ENCODE data around the gene GRM3.

Gene GRM3

DNA sequence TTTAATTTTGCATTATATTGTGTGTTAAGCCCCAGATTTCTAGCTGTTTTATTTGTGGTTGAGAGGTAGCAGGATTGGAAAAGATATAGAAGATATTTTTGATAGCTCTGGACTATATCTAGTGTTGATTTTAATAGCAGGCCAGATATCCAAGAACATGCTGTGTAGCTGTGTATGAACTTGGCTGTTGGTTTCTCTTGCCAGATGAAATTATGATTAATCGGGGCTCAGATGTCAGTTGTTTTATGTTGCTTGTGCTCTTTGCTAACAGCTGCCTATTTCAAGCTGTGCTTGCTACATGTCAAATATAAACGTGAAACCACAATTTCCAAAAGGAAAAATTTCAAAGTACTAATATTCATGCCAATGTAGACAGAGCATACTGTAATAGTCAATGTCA is 141.1 kb downstream of the GRM3 start:
- in situ Hi-C loops (cut with MboI; ENCODE audit: low sequenced_read_pairs), result no loop called here

DNA sequence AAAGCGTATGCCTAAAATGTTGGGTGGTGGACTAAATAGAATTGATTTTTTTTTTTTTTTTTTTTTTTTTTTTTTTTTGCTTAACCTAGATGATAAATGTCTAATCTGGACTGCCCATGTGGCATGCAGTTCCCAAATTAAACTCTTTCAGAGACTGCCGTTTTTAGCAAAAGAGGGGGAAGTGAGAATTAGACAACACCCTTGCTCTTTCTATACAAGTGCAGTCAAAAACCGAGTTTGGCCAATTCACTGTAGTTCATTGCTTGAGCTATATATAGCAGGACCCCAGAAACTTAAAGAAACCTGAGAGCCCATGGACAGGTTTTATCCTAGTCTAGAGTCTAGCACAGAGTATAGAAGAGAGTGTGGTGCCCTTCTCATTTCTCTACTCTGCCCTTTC is 141.9 kb downstream of the GRM3 start:
- in situ Hi-C loops (cut with MboI; ENCODE audit: low sequenced_read_pairs), result no loop called here

DNA sequence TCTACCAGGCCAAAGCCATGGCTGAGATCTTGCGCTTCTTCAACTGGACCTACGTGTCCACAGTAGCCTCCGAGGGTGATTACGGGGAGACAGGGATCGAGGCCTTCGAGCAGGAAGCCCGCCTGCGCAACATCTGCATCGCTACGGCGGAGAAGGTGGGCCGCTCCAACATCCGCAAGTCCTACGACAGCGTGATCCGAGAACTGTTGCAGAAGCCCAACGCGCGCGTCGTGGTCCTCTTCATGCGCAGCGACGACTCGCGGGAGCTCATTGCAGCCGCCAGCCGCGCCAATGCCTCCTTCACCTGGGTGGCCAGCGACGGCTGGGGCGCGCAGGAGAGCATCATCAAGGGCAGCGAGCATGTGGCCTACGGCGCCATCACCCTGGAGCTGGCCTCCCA is 142.7 kb downstream of the GRM3 start:
- in situ Hi-C loops (cut with MboI; ENCODE audit: low sequenced_read_pairs), result no loop called here

DNA sequence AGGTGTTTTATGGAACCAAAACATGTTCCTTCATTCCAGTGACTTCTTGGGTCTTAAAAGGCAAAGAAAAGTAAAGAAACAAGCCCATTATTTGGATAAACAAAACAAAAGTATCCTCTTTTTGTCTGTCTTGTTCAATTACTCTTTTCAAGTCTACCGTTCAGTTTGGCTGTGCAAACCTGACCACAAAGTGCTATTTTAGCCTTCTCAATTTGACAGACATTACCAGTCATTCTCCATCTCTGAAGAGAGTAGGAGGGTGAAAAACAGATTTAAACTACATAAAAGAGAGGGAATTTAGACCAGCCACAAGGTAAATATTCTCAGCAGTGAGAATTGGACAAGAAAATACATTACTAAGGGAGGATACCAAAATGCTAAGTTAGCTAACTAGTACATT is 145.2 kb downstream of the GRM3 start:
- in situ Hi-C loops (cut with MboI; ENCODE audit: low sequenced_read_pairs), result no loop called here

DNA sequence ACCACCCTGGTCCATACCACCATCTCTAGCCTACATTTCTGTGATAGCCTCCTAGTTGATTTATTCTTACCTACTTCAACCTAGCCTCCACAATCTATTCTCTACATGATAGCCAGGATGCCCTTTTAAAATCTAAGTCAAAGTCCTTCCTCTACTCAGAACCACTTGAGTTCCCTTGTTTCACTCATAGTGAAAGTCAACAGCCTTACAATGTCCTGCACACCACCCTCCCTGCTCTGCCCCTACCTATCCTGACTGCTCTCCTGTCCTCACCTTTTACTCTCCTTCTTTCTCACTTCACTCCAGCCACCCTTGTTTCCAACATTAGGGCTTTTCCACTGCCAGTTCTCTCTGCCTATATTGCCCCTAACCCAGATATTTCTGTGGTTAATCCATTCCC is 146.7 kb downstream of the GRM3 start:
- in situ Hi-C loops (cut with MboI; ENCODE audit: low sequenced_read_pairs), result no loop called here

DNA sequence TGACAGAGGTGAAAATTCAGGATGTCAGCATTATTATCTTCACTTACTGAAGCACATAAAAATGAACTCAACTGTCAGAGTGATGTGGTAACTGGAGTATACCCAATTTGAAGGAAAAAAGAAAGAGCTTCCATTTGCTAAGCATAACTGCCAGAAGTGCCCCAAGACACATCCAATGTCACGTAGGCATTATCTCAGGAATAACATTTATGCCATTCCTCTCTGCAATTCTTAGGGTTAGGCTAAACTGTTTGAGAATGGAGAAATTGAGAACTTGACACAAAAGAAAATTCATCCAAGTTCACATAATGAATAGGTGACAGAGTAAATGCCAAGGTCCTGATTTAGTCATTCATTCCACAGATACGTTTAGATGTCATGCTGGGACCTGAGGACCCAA is 148.6 kb downstream of the GRM3 start:
- in situ Hi-C loops (cut with MboI; ENCODE audit: low sequenced_read_pairs), result no loop called here

DNA sequence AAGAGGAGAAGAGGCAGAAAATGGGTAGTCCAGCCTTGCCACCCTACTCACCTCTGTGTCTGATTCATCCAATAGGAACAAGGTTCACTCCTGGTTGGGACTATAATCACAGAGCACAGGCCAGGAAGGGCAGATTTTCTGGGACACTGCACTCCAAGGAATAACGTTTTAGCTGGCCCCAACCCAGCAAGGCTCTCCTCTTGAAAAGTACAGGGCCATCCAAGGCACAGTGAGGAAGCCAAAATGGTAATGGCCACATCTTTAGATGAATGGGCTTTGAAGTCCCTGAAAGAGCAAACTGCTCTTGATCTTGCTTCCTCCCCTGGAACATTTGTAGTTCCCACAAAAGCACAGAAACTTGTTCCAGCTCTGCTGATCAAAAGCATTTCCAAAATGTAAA is 149.4 kb downstream of the GRM3 start:
- in situ Hi-C loops (cut with MboI; ENCODE audit: low sequenced_read_pairs), result no loop called here

DNA sequence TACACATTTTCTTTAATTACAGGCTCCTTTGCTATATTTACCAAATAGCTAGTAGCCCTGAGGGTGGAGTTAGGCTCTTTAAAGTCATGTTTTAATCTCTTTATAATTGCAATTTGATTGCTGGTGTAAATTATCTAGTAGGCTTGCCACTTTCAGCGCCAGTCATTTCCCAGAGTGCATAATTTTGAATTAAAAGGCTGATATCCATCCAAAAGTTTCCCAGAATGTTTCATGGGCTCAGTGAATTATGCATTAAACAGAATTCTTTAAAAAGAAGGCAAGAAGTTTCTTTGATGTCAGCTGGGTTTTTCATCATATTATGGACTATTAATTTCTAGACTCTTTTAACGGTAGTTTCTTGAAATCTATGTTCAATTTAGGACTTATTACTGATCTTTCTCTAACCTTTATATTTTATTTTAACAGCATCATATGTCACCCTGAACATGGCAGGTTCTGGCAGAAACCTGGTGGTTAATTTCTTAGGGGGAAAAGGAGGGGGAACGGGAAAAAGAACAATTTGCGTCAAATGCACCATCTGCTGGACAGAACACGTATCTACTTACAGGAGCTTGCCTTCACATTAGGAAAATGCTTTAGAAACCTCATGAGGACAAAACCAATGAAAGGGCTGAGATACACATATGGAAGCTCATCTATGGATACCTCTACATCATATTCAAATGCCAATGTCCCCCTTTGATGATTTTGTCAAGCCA is 171.1 kb downstream of the GRM3 start:
- in situ Hi-C loops (cut with MboI; ENCODE audit: low sequenced_read_pairs), result no loop called here

DNA sequence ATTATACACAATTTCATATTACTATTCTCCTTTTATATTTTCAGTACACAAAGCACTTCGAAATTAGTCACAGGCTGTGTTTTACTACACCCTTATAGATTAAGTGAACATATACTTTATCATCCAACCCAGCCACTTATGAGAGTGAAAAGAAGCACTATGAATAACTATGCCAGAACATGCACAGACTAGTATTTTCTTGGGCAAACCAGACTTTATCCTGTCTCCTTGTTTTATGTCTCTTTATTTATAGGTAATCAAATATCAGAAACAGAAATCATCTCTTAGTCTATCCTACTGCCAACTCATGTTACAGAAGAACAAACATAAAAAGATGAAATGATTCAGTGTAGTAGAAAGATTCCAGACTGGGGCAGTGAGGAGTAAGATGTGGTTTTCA is 171.8 kb downstream of the GRM3 start:
- in situ Hi-C loops (cut with MboI; ENCODE audit: low sequenced_read_pairs), result no loop called here

DNA sequence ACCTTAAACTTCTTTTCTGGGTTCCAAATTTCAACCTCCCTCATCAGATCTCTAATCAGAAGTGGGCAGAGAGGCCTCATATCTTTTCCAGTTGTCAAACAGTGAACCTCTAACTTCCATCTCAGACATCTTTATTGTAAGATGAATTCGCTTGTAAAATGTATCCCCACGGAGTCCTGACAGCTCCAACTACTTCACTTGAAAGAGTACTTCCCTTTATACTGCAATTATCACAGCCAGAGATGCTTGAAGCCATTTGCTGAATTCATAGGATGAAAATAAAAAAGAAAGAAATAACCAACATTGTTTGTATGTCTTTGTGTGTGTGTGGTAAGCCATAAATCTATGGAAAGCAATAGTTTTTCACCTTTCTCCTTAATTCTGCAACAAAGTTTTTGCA is 175.2 kb downstream of the GRM3 start:
- in situ Hi-C loops (cut with MboI; ENCODE audit: low sequenced_read_pairs), result no loop called here

DNA sequence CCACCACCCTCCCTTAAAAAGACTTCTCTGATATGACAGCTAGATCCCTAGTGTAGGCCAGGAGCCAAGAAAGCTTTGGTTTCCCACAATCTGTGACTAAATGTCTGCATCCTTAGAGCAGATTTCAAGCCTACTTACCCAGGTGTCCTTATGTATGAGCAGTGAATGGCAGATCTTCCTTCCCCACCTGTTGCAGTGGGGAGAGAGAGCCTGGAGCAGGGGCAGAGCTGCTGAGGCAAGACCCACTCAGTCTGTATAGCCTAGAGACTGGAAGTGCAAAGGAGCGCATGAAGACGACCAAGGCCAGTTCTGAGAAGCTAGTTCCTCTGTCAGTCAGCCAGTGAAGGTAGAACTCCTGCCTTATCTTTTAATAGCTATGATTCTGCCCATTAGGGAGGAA is 180.1 kb downstream of the GRM3 start:
- in situ Hi-C loops (cut with MboI; ENCODE audit: low sequenced_read_pairs), result no loop called here

DNA sequence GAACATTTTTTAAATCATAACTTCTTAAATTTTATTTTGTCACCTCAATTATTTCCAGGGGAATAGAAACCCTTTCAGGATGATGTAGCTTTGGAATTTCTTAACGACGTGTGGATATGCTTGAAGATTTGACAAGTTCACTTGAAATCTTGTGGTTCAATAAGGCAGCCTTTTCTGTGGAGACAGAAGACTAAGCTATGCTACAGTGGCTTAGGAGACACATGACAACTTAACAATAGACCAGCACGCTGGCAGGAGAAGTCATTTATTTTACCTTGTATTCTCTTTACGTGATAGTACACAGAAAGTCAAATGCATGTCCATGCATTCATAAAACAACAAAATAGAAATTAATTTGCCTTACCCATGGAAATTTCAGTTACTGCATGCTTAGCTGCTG is 181.6 kb downstream of the GRM3 start:
- in situ Hi-C loops (cut with MboI; ENCODE audit: low sequenced_read_pairs), result no loop called here

DNA sequence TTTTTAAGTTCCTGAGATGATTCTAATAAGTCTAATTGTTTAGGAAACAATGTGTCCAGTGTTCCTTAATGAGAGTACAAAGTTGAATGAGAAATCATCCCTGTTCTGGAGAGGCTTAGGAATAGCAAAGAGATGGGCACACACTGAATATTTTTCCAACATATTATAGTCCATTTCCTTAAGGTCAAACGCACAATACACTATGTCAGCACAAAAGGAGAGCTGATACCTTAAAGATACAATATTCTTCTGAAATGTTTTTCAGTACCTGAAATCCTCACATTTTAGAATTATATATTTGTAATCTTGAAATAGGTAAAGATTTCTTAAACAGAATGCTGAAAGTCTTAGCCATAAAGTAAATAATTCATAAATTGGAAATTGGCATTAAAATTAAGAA is 183.2 kb downstream of the GRM3 start:
- in situ Hi-C loops (cut with MboI; ENCODE audit: low sequenced_read_pairs), result no loop called here

DNA sequence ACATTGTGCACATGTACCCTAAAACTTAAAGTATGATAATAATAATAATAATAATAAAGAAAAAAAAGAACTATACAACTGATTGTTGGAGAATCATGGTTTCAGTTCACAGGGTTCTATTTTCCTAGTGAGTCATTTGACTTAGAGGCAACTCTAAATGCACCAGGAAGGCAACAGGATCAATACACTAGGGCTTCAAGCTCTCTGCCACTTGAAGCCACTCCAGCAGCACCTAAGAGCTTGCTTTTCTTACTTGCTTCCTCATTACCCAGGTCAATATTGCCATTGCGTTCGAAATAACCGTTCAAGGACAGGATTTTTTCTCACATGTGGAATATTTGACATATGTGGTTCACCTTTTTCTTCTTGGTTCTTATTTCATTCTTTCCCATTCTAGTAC is 189.7 kb downstream of the GRM3 start:
- in situ Hi-C loops (cut with MboI; ENCODE audit: low sequenced_read_pairs), result no loop called here

DNA sequence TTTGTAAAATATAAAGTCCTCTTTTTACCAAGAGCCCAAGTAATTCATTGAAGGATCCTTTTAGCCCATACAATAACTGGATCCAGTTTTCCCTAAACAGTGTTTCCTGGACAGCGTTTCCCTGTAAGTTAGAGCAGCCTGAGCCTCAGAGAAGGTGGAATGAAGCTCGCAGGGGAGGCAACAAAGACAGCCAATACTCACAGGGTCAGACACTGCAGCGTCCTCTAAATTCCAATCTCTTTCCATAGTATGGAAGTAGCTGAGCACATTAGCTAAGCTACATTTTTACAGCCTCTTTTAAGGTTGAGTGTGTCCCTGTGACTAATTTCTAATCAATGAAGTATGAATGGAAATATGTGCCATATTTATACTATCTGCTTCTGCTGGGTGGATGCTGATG is 193.5 kb downstream of the GRM3 start:
- in situ Hi-C loops (cut with MboI; ENCODE audit: low sequenced_read_pairs), result no loop called here

DNA sequence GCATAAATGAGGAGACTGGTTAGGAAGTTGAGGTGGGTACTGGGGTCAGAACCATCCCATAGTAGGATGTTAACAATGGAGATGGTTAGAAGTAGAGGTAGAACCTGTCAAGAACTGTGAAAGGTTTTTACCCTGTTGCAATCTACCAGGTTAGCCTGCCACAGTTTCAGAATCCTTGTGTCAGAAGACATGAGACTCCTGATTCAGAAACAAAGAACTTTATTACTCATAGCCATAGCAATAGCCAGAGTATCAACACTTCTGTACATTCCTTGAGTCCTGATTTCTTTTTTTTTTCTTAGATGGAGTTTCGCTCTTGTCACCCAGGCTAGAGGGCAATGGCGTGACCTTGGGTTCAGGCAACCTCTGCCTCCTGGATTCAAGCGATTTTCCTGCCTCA is 200.9 kb downstream of the GRM3 start:
- in situ Hi-C loops (cut with MboI; ENCODE audit: low sequenced_read_pairs), result no loop called here

DNA sequence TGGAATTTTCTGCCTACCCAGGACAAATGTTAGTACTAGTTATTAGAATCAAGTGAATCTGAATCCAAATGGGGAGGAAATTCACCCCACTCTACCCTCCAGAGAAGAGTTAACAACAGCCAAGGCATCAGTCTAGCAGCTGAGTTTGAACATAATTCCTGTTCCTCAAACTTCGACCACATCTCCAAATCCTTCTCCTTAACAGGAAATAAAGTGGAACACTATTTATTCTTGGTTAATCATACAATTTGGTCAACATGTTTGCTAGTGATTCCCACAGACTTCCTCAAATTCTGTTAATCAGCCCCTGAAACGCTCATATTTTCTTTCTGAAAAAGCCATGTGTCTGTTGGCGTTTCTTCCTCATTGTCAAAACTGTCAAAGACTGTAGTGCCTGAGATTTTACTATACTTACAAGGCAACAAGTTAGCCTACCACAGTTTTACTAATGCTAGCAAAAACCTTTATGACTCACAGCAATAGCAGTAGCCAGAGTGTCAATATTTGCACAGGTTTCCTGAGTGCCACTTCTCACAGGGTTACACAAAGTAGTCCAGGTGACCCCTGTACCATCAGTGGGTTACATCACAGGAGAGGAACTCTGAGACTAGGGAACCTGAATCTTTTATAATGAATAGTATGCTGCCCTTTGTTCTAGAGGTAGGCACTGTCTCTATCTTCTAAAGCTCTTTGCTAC is 202.9 kb downstream of the GRM3 start:
- in situ Hi-C loops (cut with MboI; ENCODE audit: low sequenced_read_pairs), result no loop called here

DNA sequence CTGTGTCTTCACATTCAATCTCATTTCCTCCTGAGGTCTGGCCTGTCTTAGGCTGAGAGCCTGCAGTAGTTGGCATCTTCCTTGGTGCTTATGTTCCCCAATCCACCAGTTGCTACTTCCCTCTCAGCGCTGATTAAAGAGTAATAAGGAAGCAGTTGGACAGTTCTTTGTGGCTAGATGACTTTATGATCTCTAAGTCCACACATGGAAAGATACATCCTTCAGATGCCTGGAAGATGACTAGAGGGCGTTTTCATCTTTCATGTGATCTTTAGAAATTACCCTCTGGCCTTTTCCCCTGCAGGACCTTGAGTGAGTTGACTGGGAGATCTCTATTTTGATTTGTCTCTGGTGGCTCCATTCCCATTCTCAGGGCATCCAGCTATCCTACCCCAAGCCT is 204.5 kb downstream of the GRM3 start:
- in situ Hi-C loops (cut with MboI; ENCODE audit: low sequenced_read_pairs), result no loop called here

DNA sequence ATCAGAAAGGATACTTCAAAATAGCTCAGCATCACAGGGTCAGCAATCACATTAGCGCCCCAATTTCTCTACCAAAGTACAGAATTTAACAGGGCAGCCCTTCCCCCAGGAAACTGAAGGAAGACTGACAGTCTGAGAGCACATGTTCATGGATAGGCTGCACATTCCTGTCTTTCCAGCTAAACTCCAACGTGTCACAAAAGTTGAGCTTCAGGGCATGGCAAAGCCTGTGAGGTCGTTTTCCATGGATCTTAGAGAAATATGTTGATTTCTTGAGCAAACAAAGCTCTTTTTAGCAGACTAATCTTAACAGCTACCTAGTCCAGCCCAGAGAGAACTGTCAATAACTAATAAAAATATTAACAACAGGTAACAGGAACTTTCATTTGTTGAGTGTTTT is 207.9 kb downstream of the GRM3 start:
- in situ Hi-C loops (cut with MboI; ENCODE audit: low sequenced_read_pairs), result no loop called here

DNA sequence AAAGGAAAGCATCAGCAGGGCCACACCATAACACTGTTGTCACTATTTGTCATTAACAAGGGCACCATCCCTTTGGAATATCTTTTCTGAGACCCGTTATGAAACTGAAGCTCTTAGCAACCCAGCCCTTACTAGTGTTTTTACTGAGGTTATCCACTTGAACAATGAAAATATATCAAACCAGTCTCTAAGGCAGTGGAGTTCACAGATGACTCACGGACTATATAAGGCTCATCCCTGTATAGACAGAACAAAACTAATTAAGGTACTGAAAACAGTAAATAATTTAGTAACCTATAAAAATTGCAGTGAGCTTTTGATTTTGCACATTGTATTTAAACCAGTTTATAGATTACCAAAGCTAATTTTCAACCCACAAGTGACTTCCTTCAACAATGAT is 219.7 kb downstream of the GRM3 start:
- in situ Hi-C loops (cut with MboI; ENCODE audit: low sequenced_read_pairs), result no loop called here

DNA sequence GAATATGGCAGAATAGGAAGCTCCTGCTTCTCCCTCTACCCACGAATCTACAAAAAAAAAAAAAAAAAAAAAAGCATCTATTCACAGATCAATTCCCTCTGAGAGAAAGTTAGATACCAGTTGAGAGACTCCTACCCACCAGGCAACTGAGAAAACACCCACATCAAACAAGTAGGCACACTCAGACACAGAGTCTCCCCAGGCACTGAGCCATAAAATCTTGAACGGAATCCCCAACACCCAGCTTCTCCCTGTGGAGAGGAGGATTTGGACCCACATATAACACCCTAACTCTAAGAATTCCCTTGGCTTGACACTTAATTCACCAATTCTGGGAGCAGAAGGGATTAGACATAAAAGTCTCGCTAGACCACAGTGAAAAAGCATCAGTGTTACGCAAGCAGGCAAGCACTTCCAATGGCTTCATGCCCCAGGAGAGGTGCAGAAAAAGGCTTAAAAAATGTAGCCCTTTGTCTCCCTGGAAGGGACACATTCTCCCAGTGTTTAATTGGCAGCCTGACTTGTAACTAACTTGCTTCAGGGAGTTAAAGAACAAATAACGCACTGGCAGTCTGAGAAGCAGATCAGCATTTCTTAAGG is 223.6 kb downstream of the GRM3 start:
- in situ Hi-C loops (cut with MboI; ENCODE audit: low sequenced_read_pairs), result no loop called here

DNA sequence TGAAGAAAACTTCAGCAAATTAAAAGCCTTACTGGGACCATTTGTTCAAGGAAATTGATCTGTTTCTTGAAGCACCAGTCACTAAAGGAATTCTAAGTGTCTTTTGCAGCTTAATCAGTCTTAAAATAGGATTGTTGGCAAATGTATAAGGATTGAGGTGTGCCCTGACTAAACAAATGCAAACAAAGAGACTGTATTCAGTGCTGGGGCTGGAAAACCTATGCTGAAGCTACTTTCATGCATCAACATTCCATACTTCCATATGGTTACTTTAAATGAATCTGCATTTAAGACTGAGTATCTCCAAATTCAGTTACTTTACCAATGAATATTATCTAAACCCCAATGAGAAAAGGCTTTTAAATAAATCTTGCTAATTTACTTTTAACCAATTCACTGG is 232.4 kb downstream of the GRM3 start:
- in situ Hi-C loops (cut with MboI; ENCODE audit: low sequenced_read_pairs), result no loop called here

DNA sequence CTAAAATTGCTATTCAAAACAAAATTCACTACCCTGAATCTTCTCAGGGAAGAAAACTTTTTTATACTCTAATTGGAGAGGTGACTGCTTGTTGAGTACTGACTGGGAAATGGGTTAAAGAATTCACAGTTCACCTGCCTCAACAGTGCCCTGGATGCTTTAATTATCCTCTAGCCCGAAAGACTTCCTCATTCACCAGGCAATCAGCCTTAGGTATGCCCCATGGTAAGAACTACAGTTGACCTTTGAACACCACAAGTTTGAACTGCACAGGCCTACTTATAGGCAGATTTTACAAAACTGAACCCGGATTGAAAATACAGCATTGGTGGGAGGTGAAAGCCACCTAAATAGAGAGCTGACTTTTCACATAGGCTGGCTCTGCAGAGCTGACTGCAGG is 240.4 kb downstream of the GRM3 start:
- in situ Hi-C loops (cut with MboI; ENCODE audit: low sequenced_read_pairs), result no loop called here
